ENCODE data around the gene GRPEL1. TPM values are rescaled to one million over a fixed set of nuclear protein-coding genes. Genes with fewer than 3 reads are reported as not detected.

GRPEL1 gene
- total RNA-seq, 2 donors from 2014 or later = 22.2 to 22.6 TPM

DNA sequence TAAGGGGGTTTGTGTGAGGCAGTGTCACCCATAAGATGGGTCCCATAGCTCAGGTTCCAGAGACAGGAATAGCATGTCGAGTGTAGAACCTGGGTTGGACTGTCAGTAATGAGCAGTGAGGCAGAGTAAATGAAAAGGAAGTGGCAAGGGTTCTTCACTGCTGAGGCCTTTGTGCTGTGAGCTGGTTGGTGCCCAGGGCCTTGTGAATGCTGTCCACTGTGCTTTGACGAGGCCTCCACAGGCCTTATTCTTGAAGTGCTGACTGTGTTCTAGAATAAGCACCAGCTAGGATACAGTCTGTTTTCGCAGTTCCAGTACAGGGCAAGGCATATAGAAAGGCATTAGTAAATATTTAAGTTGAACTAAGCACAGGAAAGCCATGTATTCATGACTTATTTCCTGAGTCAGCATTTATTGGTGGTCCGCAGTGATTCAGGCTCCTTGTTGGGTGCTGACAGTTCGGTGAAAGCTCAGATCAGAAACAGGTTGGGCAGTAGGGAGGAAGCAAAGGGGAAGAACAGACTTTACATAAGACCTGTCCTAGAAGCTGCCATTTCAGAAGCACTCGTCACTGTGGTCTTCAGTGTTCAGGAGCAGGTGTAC, 50.3 kb downstream of the GRPEL1 start:
- intact Hi-C loops (cut with DNase I) = no loop called here
- DNase-seq (ENCODE audit: low spot score) = peak; percentile 15

DNA sequence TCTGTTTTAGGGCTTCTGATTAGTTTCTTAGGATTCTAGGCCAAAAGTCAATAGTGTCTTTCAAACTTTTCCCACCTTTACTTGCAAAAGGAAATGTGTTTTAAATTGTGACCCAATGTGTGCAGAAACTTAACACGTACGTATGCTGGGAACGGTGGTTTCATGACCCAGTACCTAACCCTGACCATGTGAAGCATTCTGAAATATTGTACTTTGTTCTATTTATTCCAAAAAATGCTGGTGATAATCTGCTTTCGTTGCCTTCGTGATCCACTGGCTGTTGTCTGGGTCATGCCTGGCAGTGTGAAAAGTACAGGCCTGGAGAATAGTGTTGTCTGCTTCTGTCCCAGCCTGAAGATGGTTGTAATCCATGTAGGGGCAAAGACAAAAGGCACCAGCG, 51.4 kb downstream of the GRPEL1 start:
- no peak for DNase-seq (ENCODE audit: low spot score)
- intact Hi-C loops (cut with DNase I) = no loop called here

DNA sequence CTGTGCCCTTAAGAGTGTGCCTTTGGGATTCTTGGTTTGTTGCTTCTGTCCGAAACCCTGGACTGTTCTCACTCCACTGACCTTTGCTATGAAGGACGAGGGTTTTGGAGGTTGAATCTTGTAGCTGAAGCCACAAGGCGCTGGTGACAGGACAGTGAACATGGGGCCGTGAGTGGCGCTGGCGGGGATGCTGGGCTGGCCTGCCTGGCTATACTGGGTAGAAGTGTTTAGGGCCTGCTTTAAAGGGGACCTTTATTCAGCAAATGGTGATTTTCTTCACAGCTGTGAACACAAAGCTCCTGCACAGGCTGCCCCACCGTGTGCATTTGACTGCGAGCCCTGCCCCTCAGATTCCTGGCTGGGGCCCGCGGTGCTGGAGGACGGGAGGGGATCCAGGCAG, 51.8 kb downstream of the GRPEL1 start:
- peak; percentile 47 for DNase-seq (ENCODE audit: low spot score)
- intact Hi-C loops (cut with DNase I) = no loop called here

DNA sequence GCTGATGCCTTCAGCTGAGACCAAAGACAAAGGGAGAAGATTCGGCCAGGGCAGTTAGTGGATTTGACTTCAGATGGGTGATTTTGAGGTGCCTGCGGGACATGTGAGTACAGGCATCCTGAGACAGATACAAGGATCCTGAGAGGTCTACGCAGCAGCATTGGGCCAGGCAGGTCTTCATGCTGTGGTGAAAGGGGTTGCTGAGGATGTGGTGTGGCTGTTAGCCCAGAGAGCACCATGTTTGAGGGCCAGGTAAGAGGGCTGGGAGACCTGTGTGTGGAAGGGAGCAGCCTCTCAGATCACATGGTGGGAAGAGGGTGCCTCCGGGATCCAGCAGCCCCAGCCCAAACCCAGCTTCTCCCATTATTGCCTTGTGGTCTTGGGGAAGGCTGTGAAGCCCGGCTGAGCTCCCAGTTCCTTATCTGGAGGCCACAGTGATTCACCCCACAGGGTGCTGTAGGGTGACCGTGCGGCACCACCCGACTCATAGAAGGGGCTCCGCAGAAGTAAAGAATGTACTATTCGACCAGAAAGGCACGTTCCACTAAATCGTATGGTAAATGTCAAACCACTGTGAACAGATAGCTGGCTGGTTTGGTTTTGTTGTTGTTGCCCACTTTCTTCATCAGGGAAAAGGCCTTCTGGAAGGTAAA, 52.4 kb downstream of the GRPEL1 start:
- intact Hi-C loops (cut with DNase I) = no loop called here
- DNase-seq (ENCODE audit: low spot score) = peak; percentile 62

DNA sequence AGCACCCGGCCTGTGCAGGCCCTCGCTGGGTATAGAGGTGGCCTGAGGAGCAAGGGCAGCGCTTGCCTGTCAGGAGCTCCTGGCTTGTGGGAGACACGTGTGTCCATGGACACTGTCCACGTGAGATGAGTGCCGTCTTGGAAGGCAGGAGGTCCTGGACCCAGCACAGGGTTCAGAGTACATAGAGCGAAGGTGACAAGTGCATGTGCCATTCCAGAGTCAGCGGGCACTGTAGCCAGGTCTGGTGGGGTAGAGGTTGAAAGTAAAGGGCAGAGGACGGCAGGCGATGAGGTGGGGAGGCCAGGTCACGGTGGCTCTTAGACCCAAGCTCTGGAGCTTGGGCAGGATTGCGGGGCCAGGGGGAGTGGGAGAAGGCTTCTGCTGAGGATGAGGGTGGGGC, 53.0 kb downstream of the GRPEL1 start:
- intact Hi-C loops (cut with DNase I) = no loop called here
- DNase-seq (ENCODE audit: low spot score) = peak; percentile 57

DNA sequence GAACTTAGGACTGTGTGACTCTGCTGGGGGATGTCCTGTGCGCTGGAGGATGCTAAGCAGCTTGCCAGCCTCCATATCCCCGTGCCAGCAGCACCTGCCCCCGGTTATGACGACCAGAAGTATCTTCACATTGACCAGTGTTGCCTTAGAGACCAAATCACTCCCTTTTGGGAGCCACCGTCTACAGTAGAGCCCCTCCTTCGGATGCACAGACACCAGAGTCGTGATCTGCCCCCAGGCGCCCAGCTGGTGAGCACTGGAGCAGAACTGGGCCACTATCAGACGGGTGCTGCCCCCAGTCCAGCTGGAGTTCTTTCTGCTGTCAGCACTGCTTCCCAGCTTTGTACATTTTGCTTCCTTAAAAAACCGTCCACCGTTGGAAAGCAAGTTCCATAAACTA, 54.7 kb downstream of the GRPEL1 start:
- intact Hi-C loops (cut with DNase I) = no loop called here
- peak; percentile 67 for DNase-seq (ENCODE audit: low spot score)

DNA sequence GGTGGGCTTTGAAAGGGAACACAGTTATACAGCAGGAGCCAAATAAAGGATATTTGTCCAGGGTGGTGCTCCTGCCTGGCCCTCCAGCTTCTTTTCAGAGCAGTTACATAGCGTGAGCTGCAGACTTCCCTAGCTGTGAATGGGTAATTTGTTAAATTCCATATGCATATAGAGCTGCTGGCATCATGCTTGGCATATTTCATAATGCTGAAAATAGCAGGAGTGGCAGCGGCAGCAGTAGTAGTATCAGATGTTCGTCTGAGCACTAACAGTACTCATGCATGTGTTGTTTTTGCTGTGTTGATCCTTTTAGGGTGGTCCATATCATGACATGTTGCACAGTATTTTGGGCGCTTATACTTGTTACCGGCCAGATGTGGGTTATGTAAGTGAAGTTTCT, 58.3 kb downstream of the GRPEL1 start:
- no peak for DNase-seq (ENCODE audit: low spot score)
- intact Hi-C loops (cut with DNase I) = no loop called here

Other genes with a start within 250 kb of the GRPEL1 start
- gene TBC1D14, start 158.2 kb downstream of the GRPEL1 start, total RNA-seq = 10 to 100 TPM; 30.5 to 42.6 TPM
- 10 to 100 TPM; 16.8 to 19.7 TPM for gene TADA2B, start 24.7 kb downstream of the GRPEL1 start, total RNA-seq
- 10 to 100 TPM in 1 of 2 donors, 1 to 10 TPM in 1; 5.0 to 11.9 TPM for gene SORCS2, start 124.5 kb upstream of the GRPEL1 start, total RNA-seq